MCF 10A (cell line): ENCODE measurements around the gene POU2F3. TPM values are rescaled to one million over a fixed set of nuclear protein-coding genes. Genes with fewer than 3 reads are reported as not detected.

Experiments used
- BruUV-seq: library from RNA; stranded (reverse); fragments of 400-500 nt; replicated peaks from 2 replicates; lab custom pipeline; 2021; lab: Mats Ljungman, UMichigan
- CTCF ChIA-PET: fragments of 300-600 bp; sonication (Branson Sonifier 250); formaldehyde crosslinking; extraction: SDS; loops from one replicate; lab custom pipeline; 2021; ENCODE audit warnings: antibody characterized with exemption, inconsistent platforms; lab: Yijun Ruan, JAX
- POLR2A ChIA-PET: fragments of 300-600, 350-650 bp; sonication (Branson Sonifier 250); formaldehyde crosslinking; extraction: SDS; loops from one replicate; lab custom pipeline; 2020; ENCODE audit warnings: antibody characterized with exemption, inconsistent platforms; lab: Yijun Ruan, JAX
- DNase-seq: peaks from one replicate; pipeline ENCODE4 v3.0.0-alpha.2; 2018; ENCODE audit not compliant: unreplicated experiment
- H3K27ac Mint-ChIP-seq: one replicate; pipeline ENCODE4 v1.8.0; 2022; ENCODE audit warnings: mild to moderate bottlenecking, low read depth, mixed read lengths; ENCODE audit not compliant: unreplicated experiment
- H3K27me3 Mint-ChIP-seq: one replicate; pipeline ENCODE4 v1.8.0; 2022; ENCODE audit warnings: mixed read lengths; ENCODE audit not compliant: insufficient read depth, unreplicated experiment
- H3K36me3 Mint-ChIP-seq: one replicate; pipeline ENCODE4 v1.8.0; 2022; ENCODE audit warnings: mild to moderate bottlenecking, moderate library complexity, mixed read lengths; ENCODE audit not compliant: insufficient read depth, unreplicated experiment
- H3K4me1 Mint-ChIP-seq: one replicate; pipeline ENCODE4 v1.8.0; 2022; ENCODE audit warnings: mixed read lengths; ENCODE audit not compliant: insufficient read depth, unreplicated experiment
- H3K4me3 Mint-ChIP-seq: one replicate; pipeline ENCODE4 v1.8.0; 2022; ENCODE audit warnings: mild to moderate bottlenecking, moderate library complexity, mixed read lengths; ENCODE audit not compliant: unreplicated experiment
- H3K9me3 Mint-ChIP-seq: one replicate; pipeline ENCODE4 v1.8.0; 2022; ENCODE audit warnings: mixed read lengths; ENCODE audit not compliant: unreplicated experiment
- intact Hi-C: fragments of 100-400 bp; cut with micrococcal nuclease; formaldehyde crosslinking; loops from 2 replicates; pipeline ENCODE4 v1.14.1; 2022
- total RNA-seq: library from RNA; stranded (reverse); gene quantifications from 2 replicates; pipeline ENCODE4 v1.2.3, GENCODE V29; 2022
- TF ChIP-seq, protein P1 (sequence below): fragments of 200-600 bp; IDR thresholded peaks from one replicate; pipeline ENCODE4 v1.8.0; 2022; ENCODE audit warnings: antibody characterized with exemption, mild to moderate bottlenecking; ENCODE audit not compliant: unreplicated experiment

The POU2F3 gene
- total RNA-seq, 1 experiment from 2014 or later = not detected

DNA sequence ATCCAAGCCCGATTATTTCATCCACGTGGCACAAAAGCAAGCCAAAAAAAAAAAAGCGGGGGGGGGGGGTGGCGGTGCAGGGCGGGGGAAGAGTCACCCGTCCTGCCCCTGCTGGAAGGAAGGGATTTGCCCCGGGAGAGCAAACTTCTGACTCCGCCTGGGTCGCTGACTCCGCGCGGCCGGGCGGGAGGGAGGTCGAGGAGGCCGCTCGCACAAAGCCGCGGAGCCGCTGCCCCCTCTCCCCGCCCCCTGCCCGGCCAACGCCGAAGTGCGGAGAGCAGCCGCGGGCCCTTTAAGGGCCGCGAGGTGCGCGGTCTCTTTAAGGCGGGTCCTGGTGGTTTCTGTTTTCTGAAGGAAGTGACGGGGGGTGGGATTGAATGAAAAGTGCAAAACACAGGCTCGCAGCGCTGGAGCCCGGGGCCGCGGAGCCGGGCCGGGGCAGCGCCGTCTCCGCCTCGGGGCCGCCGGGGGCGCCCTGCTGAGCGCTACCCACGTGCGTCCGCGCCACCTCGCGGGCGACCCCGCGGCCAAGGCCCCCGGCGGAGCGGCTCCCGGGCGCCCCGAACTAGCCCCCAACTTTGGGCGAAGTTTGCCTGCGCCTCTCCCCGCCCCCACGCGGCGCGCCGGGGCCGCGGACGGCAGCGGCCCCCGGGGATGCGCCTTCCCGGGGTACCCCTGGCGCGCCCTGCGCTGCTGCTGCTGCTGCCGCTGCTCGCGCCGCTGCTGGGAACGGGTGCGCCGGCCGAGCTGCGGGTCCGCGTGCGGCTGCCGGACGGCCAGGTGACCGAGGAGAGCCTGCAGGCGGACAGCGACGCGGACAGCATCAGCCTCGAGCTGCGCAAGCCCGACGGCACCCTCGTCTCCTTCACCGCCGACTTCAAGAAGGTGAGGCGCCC, 29.1 kb upstream of the POU2F3 start, which contains the start of gene OAF:
OAF (plus strand) TSS at position 407 of the 896 bp plus-strand sequence; CDS start at position 655, 248 bp downstream.
- CTCF ChIA-PET = interaction anchor here (0.6 kb wide), 1 partner anchor 92 kb away, joined by 3 read pairs; no protein-coding TSS in a partner anchor
- Mint-ChIP-seq H3K36me3 (no peaks in the 10 kb centered on the region), H3K4me3 (peak within 1 kb of the TSS; percentile 80), H3K27me3 (no peaks in the 10 kb centered on the region), H3K27ac (peak within 1 kb of the TSS; percentile 59), H3K9me3 (no peaks in the 10 kb centered on the region), H3K4me1 (peaks cover 43% of the 10 kb centered on the region)
- intact Hi-C loops = no loop called here
- DNase-seq = peak; percentile 90
- BruUV-seq = no TSS peak
- TF ChIP-seq, protein P1, sequence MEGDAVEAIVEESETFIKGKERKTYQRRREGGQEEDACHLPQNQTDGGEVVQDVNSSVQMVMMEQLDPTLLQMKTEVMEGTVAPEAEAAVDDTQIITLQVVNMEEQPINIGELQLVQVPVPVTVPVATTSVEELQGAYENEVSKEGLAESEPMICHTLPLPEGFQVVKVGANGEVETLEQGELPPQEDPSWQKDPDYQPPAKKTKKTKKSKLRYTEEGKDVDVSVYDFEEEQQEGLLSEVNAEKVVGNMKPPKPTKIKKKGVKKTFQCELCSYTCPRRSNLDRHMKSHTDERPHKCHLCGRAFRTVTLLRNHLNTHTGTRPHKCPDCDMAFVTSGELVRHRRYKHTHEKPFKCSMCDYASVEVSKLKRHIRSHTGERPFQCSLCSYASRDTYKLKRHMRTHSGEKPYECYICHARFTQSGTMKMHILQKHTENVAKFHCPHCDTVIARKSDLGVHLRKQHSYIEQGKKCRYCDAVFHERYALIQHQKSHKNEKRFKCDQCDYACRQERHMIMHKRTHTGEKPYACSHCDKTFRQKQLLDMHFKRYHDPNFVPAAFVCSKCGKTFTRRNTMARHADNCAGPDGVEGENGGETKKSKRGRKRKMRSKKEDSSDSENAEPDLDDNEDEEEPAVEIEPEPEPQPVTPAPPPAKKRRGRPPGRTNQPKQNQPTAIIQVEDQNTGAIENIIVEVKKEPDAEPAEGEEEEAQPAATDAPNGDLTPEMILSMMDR = peak; percentile 7
- POLR2A ChIA-PET = no interaction called here

DNA sequence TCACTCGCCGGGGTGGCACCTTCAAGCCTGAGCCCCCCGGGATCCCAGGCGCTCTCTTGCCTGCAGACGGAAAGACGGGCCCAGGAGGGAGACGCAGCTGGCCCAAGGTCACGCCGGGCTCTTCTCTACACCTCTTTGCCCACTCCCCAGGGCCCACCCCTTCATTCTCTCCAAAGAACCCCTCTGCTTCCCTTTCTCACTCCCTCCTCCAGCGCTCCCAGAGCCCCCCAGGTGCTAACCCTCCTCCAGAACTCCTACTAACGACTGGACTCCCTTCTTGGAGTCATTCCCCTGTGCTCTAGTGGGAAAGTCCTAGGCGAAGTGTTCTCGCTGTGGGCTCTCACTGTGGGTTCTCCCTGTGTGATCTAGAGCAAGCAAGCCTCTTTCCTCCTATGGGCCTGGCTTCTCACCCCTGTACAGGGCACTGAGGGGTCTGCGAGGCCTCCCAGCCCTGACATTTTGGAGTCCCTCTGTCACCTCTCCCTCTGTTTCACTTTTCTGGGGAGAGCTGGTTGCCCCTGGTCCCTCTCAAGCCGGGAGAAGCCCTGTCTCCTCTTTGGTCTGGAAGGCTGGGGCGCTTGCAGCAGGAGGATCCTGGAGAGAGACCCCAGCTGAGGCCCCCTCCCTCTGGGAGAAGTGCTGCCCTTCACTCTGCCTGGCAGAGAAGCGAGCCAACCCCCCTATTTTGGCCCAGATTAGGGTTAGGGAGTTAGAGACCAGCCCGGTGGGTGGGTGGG, 28.2 kb upstream of the POU2F3 start:
- ChIA-PET POLR2A (interaction anchor here (0.6 kb wide), 1 partner anchor 132 kb away, joined by 3 read pairs; no protein-coding TSS in a partner anchor), CTCF (interaction anchor here (0.6 to 2.9 kb wide), 3 partner anchors 75 to 91 kb away, joined by 3 to 10 read pairs (median 3); no protein-coding TSS in a partner anchor)
- Mint-ChIP-seq H3K4me1 (peaks cover 38% of the 10 kb centered on the region), H3K27ac (peak overlapping the region; percentile 25), H3K27me3 (no peaks in the 10 kb centered on the region), H3K36me3 (no peaks in the 10 kb centered on the region), H3K4me3 (peak overlapping the region; percentile 80), H3K9me3 (no peaks in the 10 kb centered on the region)
- no TSS peak for BruUV-seq
- intact Hi-C loops = no loop called here
- DNase-seq = peak; percentile 27
- TF ChIP-seq, protein P1 = no peak

DNA sequence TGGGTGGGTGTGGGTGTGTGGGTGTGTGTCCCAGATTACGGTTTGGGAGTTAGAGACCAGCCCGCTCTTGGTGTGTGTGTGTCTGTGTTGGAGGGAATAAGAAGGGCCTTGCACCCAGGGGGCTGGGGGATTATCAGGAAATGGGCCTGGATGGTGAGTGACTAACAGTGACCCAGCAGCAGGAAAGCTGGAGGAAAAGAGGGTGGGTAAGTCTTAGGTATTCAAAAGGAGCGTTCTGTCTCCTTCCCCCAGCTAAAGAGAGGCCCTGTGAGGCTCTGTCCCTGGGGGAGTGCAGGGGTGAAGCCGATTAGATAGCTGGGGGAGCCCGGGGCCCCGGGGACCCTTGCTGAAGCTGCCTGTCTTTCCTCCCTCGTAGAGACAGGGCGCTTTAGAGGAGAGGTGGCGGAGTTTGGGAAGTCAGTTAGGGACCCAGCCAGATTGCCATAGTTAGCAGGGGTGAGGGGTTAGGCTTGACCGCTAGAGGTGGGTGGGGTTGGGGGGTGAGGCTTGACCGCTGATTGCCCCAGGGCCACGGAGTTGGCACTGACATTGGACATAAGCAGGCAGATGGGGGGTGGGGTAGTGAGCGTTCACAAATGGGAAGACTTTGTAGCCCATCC, 27.6 kb upstream of the POU2F3 start:
- Mint-ChIP-seq H3K4me1 (peaks cover 37% of the 10 kb centered on the region), H3K27me3 (no peaks in the 10 kb centered on the region), H3K36me3 (no peaks in the 10 kb centered on the region), H3K27ac (peak overlapping the region; percentile 25), H3K4me3 (peak overlapping the region; percentile 80), H3K9me3 (no peaks in the 10 kb centered on the region)
- POLR2A ChIA-PET = interaction anchor here (0.6 kb wide), 1 partner anchor 132 kb away, joined by 3 read pairs; no protein-coding TSS in a partner anchor
- DNase-seq = no peak
- intact Hi-C loops = no loop called here
- TSS peak; percentile 16 for BruUV-seq
- TF ChIP-seq, protein P1 = no peak
- CTCF ChIA-PET = interaction anchor here (0.5 to 2.9 kb wide), 6 partner anchors 35 to 245 kb away, joined by 3 to 10 read pairs (median 4); no protein-coding TSS in a partner anchor
